Astrocyte of the cerebellum (primary cell): ENCODE data around the gene PLCZ1.
A peak's percentile ranks its signal among the peaks of the same experiment; 100 is the strongest.
"Not testable (repeated sequence)": the region's sequence is repeated elsewhere in the genome, so short reads cannot be mapped to it uniquely, and the experiment has no call there.

Source experiments
- DNase-seq: peaks from one replicate; pipeline ENCODE4 v3.0.0-alpha.2; 2011; ENCODE audit warnings: low read depth
- H3K4me3 ChIP-seq: 2 replicates; pipeline ENCODE4 v1.5.1; 2011; ENCODE audit warnings: mild to moderate bottlenecking, low read depth, low read length, moderate library complexity
- in situ Hi-C: cut with HindIII; loops from 2 replicates; pipeline ENCODE4 v1.10.0; 2017; ENCODE audit warnings: low sequenced_read_pairs
- TF ChIP-seq, protein P1 (sequence below): IDR thresholded peaks from 2 replicates; pipeline ENCODE4 v1.5.1; 2012; ENCODE audit warnings: low read length, low read depth, moderate library complexity, mild to moderate bottlenecking; ENCODE audit errors: missing control alignments

PLCZ1 gene

DNA sequence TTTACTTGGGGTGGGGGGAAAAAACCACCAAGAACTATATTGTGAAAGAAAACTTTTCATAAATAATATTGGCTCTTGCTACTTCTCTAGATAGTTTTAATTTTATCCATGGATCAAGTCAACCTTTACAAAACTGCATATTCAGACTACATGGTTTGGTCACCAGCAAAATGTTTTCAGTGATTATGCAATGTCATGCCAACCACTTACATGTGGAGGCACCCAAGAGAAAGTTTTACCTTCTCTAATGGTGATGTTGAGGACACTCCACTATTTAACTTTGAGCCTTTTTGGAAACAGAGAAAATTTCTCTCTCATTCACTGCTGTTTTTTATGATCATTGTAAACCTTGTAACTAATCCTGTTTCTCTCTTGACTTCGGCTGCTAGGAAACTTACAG lies 21.6 kb downstream of the PLCZ1 start:
- DNase-seq, result no peak
- in situ Hi-C loops, result no loop called here
- H3K4me3 ChIP-seq, result no peak overlapping the region

DNA sequence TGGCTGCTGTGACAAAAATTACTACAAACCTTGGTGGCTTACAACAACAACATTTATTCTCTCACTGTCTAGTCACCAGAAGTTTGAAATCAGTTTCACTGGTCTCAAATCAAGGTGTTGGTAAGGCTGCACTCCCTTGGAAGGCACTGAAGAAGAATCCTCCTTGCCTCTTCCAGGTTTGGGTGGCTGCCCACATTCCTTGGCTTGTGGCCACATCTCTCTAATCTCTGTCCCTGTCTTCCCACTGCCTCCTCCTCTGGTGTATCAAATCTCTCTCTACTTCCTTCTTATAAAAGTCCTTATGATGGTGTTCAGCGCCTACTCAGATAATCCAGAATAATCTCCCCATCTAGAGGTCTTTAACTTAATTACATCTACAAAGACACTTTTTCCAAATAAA lies 31.0 kb downstream of the PLCZ1 start:
- in situ Hi-C loops, result no loop called here
- H3K4me3 ChIP-seq, result no peak overlapping the region
- DNase-seq, result no peak
- TF ChIP-seq, protein P1, sequence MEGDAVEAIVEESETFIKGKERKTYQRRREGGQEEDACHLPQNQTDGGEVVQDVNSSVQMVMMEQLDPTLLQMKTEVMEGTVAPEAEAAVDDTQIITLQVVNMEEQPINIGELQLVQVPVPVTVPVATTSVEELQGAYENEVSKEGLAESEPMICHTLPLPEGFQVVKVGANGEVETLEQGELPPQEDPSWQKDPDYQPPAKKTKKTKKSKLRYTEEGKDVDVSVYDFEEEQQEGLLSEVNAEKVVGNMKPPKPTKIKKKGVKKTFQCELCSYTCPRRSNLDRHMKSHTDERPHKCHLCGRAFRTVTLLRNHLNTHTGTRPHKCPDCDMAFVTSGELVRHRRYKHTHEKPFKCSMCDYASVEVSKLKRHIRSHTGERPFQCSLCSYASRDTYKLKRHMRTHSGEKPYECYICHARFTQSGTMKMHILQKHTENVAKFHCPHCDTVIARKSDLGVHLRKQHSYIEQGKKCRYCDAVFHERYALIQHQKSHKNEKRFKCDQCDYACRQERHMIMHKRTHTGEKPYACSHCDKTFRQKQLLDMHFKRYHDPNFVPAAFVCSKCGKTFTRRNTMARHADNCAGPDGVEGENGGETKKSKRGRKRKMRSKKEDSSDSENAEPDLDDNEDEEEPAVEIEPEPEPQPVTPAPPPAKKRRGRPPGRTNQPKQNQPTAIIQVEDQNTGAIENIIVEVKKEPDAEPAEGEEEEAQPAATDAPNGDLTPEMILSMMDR, result no peak

More for the DNA sequence above, 21.6 kb downstream of the PLCZ1 start:
- TF ChIP-seq, protein P1, result no peak

DNA sequence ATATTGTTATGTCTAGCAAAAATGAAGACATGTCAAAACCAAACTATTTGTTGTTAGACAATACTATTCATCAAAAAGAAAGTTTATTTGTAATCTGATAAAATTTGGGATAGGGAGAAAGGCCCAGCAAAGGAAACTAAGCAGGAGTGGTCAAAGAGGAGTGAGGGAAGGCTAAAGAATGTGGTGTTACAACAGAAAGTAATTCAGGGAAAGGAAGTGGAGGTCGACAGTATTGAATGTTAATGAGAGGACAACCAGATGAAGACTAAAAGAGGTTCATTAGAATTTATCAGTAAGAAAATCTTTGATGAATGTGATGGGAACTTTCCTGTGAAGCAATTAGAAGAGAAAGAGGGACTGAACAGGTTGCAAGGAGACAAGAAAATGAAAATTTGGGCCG lies 33.9 kb downstream of the PLCZ1 start:
- TF ChIP-seq, protein P1, result no peak
- H3K4me3 ChIP-seq, result no peak overlapping the region
- in situ Hi-C loops, result no loop called here
- no peak for DNase-seq

DNA sequence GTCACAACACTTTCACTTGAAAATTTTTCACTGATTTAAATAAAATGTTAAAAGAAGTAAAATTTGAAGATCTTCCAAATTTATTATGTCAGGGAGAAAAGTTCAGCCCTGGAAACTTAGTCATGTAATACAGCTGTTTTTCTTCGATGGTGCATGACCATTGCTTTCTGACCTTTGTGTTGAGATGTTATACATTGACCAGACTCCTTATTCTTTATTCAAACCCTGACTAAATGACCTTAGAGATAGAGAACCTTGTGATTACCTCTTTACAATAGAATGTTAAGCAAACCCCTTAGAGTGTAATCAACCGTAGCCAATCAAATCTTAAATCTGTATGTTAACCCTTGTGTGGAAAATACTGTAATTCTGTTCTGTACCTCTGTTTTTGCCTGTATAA lies 34.5 kb downstream of the PLCZ1 start:
- DNase-seq, result no peak
- no peak overlapping the region for H3K4me3 ChIP-seq
- TF ChIP-seq, protein P1, result no peak
- in situ Hi-C loops, result no loop called here

DNA sequence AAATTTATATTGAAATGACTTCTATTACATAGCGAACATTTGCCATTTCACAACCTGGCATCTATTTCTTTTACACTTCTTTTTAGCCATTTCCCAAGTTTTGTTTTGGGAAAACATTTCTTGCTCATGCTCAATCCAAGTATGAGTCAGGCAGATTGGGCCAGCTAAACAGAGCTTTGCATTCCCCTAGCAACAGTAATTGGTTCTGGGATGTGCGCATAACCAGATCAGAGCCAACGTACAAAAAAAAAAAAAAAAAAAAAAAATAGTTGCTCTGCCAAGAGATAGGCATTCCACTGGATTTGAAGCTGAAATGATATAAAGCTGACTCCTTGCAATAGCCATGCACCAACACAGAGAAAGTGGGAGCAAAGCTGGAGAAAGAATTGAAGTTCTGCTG lies 37.5 kb downstream of the PLCZ1 start:
- TF ChIP-seq, protein P1, result no peak
- DNase-seq, result peak; percentile 88
- no peak overlapping the region for H3K4me3 ChIP-seq
- in situ Hi-C loops, result no loop called here

DNA sequence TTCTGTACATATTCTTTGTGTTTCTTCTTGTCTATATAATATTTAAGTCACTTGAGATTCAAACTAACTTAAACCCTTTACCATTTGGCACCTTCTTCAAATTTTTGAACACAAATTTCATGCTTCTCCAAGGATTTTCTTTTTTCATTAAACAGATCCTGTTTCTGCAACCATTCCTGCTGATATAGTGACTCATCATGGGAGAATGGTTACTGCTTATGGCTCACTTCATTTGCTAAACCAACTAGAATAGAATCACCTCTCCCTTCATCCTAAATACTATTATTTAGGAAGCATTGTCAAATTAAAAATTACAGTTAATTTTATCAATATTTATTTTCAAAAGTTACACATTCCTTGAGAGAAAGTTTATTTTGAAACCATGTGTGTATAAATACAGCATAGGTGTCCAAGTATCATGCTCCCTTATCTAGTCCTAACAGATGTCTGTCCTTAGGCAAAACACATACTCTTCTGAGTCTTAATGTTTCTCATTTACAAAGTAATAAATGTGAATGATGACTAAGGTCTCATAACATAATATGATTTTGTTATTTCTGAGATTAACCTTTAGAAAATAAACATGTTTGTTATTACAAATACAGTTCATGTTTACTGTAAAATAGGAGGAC lies 40.7 kb downstream of the PLCZ1 start:
- in situ Hi-C loops, result no loop called here
- H3K4me3 ChIP-seq, result no peak overlapping the region
- DNase-seq, result peak; percentile 57
- TF ChIP-seq, protein P1, result no peak

DNA sequence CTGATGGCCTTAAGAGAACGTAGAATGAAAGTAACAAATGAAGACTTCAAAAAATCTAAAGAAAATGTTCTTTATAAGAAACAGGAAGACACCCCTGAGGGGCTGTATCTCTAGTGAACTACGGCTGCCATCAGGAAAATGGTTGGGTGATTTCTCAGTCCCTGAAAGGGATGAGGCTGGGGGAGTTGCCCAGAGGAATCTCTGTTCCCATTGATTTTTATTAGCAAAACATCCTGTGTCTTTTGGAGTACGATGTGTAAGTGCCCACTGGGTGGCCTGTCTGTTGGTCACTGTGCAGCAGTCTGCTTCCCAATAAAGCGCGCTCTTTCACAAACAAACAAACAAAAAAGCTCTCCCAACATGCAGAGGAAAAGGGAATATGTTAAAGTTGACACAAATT lies 43.8 kb downstream of the PLCZ1 start:
- in situ Hi-C loops, H3K4me3 ChIP-seq, DNase-seq: not testable (repeated sequence)
